ENCODE measurements around the gene C22orf39.
A peak's percentile ranks its signal among the peaks of the same experiment; 100 is the strongest.

C22orf39 gene

GRCh38 chr22:19430890-19431541 is 16.5 kb downstream of the C22orf39 start:
- DNase-seq (ENCODE audit: low read depth in 2 of 2) = peak in 1 of 2 donors; percentile 4

- DNase-seq (ENCODE audit: low read depth in 2 of 2) = peak; percentile 20 to 40
Observed at GRCh38 chr22:19429950-19430889, 17.3 kb downstream of the C22orf39 start.

GRCh38 chr22:19424186-19424500 is 23.4 kb downstream of the C22orf39 start:
- no peak for DNase-seq (ENCODE audit: low read depth in 2 of 2)

GRCh38 chr22:19422440-19423301 is 24.8 kb downstream of the C22orf39 start:
- DNase-seq (ENCODE audit: low read depth in 2 of 2) = no peak

DNA sequence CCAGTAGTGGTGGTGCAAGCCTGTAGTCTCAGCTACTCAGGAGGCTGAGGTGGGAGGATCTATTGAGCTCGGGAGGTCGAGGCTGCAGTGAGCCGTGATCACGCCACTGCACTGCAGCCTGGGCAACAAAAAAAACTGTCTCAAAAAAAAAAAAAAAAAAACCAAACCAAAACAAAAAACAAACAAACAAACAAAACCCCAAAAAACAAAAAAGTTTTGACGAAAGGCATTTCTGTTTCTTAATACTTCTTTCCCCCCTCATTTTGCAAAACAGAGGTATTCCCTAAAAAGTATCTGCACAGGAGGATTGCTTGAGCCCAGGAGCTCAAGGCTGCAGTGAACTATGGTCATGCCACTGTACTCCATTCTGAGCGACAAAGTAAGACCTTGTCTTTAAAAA is 27.2 kb downstream of the C22orf39 start:
- DNase-seq (ENCODE audit: low read depth in 2 of 2) = no peak

DNA sequence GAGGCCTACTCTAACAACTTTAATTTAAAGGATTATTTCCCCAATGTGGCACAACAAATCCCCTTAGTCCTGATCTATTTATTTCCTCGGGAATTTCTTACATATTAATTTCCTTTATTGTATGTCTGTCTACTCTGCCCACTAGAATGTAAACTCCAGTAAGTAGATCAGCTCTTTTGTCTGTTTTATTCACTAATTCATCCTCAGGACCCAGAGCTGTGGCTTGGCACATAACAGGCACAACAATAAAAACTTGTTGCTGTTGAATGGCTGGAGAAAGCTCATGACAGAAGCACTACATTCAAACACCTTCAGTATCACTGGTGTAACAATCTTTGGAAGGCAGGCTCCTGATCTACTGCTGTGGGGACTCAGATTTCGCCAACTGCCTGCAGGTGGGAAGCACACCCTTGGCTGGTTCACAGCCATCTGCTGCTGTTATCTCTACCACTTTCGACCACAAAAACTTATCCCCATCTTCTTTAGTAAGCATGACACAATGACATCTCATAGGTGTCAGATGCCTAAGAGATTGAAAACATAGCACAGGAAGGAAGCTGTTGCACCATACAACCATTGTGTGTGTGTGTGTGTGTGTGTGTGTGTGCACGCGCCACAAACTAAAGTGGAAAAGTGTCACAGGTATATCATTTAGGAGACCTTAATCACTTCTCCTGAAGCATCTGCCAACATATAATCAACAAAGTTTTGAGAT is 27.9 kb downstream of the C22orf39 start:
- peak in 1 of 2 donors; percentile 37 for DNase-seq (ENCODE audit: low read depth in 2 of 2)

- DNase-seq (ENCODE audit: low read depth in 2 of 2) = no peak
Observed at GRCh38 chr22:19419086-19419463, 28.4 kb downstream of the C22orf39 start.

DNA sequence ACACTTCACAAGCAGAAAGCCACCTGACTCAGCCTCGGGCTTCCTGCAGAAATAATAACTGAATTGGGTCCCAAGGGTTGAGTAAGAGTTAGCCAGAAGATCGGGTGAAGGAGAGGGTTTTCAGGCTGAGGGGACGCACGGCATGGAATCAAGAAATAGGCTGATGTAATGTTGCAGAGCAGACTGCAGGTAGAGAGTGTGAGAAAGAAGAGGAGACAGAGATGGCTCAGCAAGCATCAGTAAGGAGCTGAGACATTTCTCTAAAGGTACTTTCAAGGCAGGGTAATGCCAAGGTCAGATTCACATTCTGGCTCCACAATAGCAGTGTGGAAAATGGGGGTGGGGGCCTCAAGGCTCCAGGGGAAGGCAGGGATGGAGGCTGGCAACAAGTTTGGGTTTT is 34.6 kb downstream of the C22orf39 start:
- no peak for DNase-seq (ENCODE audit: low read depth in 2 of 2)

- no peak for DNase-seq (ENCODE audit: low read depth in 2 of 2)
Observed at GRCh38 chr22:19412478-19412877, 35.0 kb downstream of the C22orf39 start.

GRCh38 chr22:19411690-19412045 is 35.8 kb downstream of the C22orf39 start:
- DNase-seq (ENCODE audit: low read depth in 2 of 2) = no peak

GRCh38 chr22:19410941-19411689 is 36.4 kb downstream of the C22orf39 start:
- no peak for DNase-seq (ENCODE audit: low read depth in 2 of 2)

GRCh38 chr22:19407649-19408606 is 39.6 kb downstream of the C22orf39 start:
- no peak for DNase-seq (ENCODE audit: low read depth in 2 of 2)

DNA sequence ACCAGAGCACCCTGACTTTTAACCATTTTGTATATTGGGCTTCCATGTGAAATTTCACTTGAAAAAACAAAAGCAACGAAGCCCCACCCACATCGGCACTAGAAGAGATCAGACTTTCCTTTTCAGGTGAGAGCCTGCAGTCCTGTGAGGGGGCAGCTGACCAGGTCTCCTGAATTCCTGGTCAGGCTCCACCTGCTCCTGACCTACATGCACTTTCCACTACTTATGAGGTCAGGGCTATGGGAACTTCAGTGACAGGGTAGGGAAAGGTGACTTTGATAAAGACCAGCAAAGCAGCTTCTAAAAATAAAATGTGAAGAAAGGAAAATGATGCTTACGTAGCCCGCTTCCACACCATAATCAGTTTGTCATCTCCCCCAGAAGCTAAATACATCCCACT is 40.7 kb downstream of the C22orf39 start:
- no peak for DNase-seq (ENCODE audit: low read depth in 2 of 2)

DNA sequence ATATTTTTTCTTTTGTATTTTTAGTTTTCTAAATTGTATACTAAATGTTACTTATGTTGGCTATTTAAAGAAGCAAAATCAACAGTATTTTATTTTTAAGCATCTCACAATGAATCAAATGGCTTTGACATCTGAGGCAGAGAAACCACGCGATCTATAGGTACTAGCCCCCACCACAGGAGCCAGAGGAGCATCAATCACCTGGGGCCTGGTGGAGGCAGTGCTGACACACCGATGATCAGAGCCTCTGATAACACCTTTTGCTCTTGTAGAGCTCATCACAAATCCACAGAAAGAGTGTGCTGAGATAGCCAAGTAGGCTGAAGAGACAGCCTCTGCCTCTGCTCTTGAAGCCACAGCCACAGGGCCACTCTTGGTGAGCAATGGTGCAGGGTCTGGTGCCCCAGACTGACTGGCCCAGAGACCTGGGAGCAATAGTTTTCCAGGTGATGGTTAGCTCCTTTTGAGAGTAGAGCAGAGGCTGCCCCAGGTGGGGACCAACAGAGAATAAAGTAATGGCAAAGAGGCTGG is 41.2 kb downstream of the C22orf39 start:
- no peak for DNase-seq (ENCODE audit: low read depth in 2 of 2)

DNA sequence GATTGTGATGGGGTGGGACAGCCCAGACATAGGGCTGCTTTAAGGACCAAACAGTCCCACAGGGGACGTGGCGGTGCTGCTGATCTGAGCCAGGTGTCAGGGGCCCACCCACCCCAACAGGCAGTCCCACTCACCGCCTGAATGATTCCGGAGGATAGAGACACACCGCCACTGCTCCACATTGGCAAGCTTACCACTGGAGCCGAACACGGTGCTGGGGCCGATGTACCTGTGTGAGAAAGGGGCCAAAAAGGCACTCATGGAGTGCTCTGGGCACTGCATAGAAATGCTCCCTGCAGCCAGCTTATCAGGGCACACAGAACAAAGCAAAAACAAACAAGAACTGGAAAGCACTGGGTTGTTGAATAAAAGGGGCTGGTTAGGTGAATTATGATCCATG is 41.9 kb downstream of the C22orf39 start:
- DNase-seq (ENCODE audit: low read depth in 2 of 2) = no peak

DNA sequence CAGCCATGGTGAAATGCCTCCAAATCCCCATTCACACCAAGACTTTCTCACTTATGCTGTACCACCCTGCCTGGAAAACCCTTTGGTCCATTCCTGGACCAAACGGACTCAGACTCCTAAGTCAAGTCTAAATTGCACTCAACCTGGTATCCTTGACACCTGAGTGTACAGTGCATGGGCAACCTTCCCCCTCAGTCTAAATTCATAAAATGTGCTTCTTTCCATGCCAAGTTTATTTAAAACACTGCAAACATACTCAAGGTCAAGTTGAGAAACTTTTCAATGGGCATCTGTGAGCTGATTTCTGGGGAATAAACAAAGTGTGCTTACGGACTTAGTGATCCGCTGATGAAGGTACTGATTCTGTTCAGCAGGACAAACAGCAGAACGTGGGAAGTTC is 42.4 kb downstream of the C22orf39 start:
- DNase-seq (ENCODE audit: low read depth in 2 of 2) = no peak

DNA sequence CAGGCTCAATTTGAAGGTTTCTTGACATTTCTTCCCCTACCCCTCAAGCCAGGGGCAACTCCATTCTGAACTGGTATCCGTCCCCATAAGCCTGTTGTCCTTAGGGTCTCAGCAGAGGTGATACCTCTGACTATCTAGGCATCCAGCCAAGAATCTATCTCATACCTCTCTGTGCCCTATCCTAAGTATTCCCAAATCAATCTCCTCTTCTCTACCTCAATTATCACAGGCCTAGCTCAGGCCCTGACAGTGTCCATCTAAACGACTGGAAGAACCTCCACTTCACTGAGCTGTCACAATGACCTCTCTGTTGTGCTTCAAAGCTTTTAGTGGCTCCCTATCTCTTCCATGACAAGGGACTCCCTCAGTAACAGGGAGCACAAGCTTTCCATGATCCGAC is 42.8 kb downstream of the C22orf39 start:
- no peak for DNase-seq (ENCODE audit: low read depth in 2 of 2)

DNA sequence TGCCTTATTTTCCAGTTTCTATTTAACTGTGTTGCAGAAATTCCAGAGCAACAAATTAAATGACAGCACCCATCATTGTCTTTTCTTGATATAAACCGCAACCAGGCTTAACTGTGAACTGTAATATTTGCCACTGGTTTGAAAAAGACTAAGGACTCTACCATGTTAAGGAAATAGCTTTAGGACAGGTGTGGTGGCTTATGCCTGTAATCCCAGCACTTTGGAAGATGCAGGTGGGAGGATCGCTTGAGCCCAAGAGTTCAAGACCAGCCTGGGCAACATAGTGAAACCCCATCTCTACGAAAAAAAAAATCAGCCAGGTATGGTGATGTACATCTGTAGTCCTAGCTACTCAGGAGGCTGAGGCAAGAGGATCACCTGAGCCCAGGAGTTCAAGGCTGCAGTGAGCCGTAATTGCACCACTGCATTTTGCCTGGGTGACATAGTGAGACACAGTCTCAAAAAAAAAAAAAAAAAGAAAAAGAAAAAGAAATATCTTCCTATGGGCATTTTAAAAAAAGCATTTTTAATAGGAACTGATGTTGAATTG is 44.8 kb downstream of the C22orf39 start:
- DNase-seq (ENCODE audit: low read depth in 2 of 2) = no peak

- no peak for DNase-seq (ENCODE audit: low read depth in 2 of 2)
Observed at GRCh38 chr22:19401483-19401882, 46.0 kb downstream of the C22orf39 start.
